GM18507 (cell line): Measurements from ENCODE around the gene KRTAP10-4.
"Not testable (repeated sequence)": the region's sequence is repeated elsewhere in the genome, so short reads cannot be mapped to it uniquely, and the experiment has no call there.

ENCODE experiments used
- DNase-seq: peaks from one replicate; pipeline ENCODE4 v3.0.0; 2011; ENCODE audit warnings: low read depth; ENCODE audit not compliant: insufficient read length; ENCODE audit errors: extremely low spot score
- FAIRE-seq: peaks from 2 replicates; lab custom pipeline; 2011; peaks lifted over from hg19 to GRCh38; lab: Jason Lieb, UNC

KRTAP10-4 gene

GRCh38 chr21:44573630-44574456 is at the start of gene KRTAP10-4:
KRTAP10-4 (plus strand) TSS chr21:44573729; CDS start chr21:44573759, 30 bp downstream.
- FAIRE-seq, DNase-seq: not testable (repeated sequence)

GRCh38 chr21:44524414-44525371 is 48.8 kb upstream of the KRTAP10-4 start:
- DNase-seq (no peak), FAIRE-seq (no peak)

GRCh38 chr21:44525391-44526095 is 48.0 kb upstream of the KRTAP10-4 start:
- FAIRE-seq, result no peak
- DNase-seq, result no peak

GRCh38 chr21:44526096-44526997 is 47.2 kb upstream of the KRTAP10-4 start:
- no peak for FAIRE-seq
- no peak for DNase-seq

GRCh38 chr21:44527156-44527982 is 46.2 kb upstream of the KRTAP10-4 start:
- no peak for FAIRE-seq

GRCh38 chr21:44527983-44528633 is 45.4 kb upstream of the KRTAP10-4 start:
- FAIRE-seq, result no peak

More at GRCh38 chr21:44527156-44527982, 46.2 kb upstream of the KRTAP10-4 start:
- DNase-seq, result no peak

GRCh38 chr21:44528634-44528995 is 44.9 kb upstream of the KRTAP10-4 start:
- DNase-seq (no peak), FAIRE-seq (no peak)

More at GRCh38 chr21:44527983-44528633, 45.4 kb upstream of the KRTAP10-4 start:
- no peak for DNase-seq

GRCh38 chr21:44529011-44529421 is 44.5 kb upstream of the KRTAP10-4 start:
- FAIRE-seq, result no peak
- no peak for DNase-seq

- DNase-seq (no peak), FAIRE-seq (no peak)
These were observed 43.9 kb upstream of the KRTAP10-4 start for GRCh38 chr21:44529503-44530125.

GRCh38 chr21:44530221-44530902 is 43.2 kb upstream of the KRTAP10-4 start:
- no peak for DNase-seq
- FAIRE-seq, result no peak

- no peak for FAIRE-seq
- no peak for DNase-seq
These were observed 42.5 kb upstream of the KRTAP10-4 start for GRCh38 chr21:44530903-44531605.

GRCh38 chr21:44531606-44532564 is 41.6 kb upstream of the KRTAP10-4 start:
- DNase-seq, result no peak
- no peak for FAIRE-seq

GRCh38 chr21:44532712-44533111 is 40.8 kb upstream of the KRTAP10-4 start:
- FAIRE-seq (no peak), DNase-seq (no peak)

GRCh38 chr21:44533121-44533890 is 40.2 kb upstream of the KRTAP10-4 start:
- DNase-seq, result no peak

More at GRCh38 chr21:44533121-44533890, 40.2 kb upstream of the KRTAP10-4 start:
- no peak for FAIRE-seq
